22Rv1 (cell line): ENCODE results near the gene BCL11A.

Experiments used
- ZFX ChIP-seq: fragments of 450-650 bp; IDR thresholded peaks from 2 replicates; pipeline ENCODE4 v1.6.1; 2017; ENCODE audit warnings: antibody characterized with exemption, borderline replicate concordance
- TF ChIP-seq, protein P1 (sequence below): fragments of 450-650 bp; IDR thresholded peaks from 2 replicates; pipeline ENCODE4 v1.5.1; 2017; ENCODE audit warnings: mild to moderate bottlenecking

DNA sequence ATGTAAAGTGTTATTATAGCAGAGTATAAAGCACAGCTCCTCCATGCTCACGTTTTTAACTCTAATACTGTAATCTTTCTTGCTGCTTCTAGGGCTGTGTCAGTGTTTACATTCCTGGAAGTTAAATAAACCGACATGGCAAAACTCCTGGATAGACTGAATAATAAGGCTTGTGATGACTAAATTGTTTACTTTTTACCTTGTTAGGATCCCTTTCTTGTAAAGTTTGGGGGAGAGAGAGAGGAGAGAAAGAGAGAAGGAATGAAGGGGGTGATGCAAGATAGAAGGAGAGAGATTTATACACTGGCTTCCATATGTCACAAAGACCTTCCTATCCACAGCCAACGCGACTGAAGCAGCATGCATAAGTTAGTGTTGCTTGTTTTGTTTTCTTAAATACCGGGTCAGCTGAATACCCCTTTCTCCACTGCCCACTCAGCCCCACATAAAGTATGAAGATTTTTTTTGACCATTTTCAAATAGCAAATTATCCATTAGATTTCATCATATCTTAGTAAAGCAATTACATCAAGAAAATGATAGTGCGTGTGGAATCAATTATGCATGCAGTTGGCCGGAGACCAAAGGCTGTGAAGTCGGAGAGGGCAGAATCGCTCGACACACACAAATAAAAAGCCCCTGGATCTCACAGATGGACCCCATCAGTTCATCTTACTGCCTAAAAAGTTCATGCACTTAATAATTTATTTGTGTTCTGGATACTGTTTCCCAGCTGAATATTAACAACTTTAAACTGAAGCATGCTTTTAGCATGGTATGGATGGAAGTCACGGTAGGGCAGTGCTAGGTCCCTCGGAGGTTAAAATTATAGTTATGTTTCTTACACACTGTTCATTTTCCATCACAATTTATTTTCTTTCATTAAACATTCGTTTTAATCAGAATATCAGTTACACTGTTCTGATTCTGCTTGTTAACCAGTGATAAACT is 20.1 kb downstream of the BCL11A start:
- TF ChIP-seq, protein P1, sequence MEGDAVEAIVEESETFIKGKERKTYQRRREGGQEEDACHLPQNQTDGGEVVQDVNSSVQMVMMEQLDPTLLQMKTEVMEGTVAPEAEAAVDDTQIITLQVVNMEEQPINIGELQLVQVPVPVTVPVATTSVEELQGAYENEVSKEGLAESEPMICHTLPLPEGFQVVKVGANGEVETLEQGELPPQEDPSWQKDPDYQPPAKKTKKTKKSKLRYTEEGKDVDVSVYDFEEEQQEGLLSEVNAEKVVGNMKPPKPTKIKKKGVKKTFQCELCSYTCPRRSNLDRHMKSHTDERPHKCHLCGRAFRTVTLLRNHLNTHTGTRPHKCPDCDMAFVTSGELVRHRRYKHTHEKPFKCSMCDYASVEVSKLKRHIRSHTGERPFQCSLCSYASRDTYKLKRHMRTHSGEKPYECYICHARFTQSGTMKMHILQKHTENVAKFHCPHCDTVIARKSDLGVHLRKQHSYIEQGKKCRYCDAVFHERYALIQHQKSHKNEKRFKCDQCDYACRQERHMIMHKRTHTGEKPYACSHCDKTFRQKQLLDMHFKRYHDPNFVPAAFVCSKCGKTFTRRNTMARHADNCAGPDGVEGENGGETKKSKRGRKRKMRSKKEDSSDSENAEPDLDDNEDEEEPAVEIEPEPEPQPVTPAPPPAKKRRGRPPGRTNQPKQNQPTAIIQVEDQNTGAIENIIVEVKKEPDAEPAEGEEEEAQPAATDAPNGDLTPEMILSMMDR, result no peak
- no peak for TF ChIP-seq ZFX
